Measurements from ENCODE around the gene HSD17B3.
"Not testable (repeated sequence)": the region's sequence is repeated elsewhere in the genome, so short reads cannot be mapped to it uniquely, and the experiment has no call there.

HSD17B3 gene

DNA sequence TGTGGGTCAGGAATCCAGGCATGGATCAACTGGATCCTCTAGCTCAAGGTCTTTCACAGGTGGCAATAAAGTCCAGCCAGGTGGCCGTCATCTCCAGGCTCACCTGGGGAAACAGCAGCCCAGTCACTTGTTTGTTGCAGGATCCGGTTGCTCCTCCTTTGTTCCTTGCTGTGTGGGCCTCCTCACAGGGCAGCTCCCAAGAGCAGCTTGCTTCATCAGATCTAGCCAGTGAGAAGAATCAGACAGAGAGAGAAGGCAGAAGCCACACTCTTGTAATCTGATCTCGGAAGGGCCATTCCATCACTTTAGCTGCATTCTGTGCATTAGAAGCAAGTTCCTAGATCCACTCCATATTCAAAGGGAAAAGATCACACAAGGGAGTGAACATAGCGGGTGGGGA lies 3.2 kb upstream of the HSD17B3 start:
- no peak for DNase-seq

DNA sequence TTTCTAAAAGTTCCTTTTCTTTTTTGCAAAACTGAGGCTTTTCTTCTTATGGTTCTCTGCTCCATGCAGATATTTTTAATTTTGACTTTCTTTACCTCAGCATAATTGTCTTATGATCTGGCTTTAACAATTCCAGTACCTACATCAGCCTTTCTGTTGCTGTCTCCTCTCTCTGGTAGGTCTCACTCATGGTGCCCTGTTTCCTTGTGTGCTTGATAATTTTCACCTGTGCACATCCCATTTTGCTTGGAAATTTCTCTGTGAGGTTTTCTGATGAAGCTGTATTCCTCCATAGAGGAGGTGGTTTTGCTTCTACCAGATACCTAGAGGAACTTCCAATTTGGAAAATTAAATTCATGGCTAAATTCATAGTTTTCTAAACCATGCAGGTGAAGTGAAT lies 2.3 kb upstream of the HSD17B3 start:
- no peak for DNase-seq

DNA sequence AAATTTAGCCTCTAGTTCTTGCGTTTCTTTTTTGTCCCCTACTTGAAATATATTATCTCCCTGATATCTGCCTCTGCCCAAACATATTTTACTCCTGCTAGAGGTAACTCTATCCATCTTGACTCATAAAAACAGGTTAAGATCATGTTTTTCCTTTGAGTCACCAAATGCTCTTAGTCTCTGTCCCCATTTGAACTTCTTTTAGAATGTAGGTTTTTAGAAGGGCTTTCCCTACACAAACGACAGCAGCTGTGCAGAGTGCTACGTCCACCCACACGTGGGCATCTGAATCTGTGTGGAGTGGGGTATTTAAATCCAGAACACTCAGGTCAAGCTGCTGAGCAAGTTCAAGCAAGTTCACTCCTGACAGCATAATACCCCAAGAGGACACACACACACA lies 2.2 kb downstream of the HSD17B3 start:
- DNase-seq, result no peak

DNA sequence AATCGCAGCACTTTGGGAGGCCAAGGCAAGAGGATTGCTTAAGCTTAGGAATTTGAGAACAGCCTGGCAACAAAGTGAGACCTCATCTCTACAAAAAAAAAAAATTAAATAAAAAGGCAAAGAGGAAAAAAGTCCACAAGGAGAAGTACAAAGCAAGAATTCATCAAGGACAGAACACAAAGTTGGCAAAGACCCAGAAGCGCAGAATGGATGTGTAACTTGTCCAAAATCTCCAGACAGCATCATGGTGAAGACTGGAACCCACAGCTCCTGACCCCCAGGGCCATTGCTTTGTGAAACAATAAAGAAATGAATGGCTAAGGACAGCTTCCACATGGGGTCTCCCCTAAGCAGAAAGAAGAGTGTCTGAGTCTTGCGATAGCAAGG lies 7.8 kb downstream of the HSD17B3 start:
- DNase-seq, result no peak

DNA sequence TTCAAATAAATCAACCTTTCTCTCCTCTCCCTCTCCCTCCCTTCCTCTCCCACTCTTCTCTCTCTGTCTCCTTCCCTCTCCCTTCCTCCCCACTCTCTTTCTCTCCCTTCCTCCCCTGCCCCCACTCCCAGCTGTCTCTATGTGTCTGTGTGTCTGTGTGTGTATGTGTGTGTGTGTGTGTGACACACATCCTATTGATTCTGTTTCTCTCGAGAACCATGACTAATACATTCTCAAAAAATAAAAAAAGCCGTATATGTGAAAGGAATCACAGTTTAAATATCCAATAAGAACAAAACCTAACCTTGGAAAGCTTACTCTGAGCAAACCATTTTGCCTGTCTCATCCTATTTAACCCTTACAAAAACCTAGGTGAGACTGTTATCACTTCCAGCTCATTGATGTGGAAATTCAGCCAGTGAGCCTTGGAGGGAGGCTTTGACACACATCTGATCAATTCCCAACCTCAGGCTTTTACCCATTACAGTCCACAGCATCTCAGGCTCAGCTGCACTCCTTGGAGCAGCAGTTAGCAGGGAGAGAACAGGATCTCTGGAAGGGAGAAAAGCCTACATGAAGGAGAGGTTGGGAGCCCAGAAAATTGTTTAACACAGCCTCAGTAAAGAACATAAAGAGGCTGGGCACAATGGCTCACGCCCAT lies 8.3 kb downstream of the HSD17B3 start:
- no peak for DNase-seq

DNA sequence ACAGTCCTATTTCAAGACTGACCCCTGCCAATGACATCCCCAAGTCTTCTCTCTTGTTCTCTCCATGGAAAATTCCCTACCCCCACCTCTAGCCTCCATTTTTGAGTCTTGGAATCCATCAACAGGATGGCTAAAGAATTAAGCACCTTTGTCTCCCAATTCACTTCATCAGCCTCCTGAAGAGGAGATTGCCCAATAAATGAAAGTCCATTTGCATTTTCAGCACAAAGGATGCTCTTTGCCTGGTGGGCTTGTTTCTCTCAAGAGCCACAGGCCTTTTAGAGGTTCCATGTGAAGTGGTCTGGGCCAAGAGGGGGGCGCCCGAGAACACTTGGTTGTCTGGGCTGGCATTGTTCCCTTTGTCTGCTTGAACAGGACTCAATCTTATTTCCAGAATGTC lies 12.6 kb downstream of the HSD17B3 start:
- DNase-seq, result no peak

DNA sequence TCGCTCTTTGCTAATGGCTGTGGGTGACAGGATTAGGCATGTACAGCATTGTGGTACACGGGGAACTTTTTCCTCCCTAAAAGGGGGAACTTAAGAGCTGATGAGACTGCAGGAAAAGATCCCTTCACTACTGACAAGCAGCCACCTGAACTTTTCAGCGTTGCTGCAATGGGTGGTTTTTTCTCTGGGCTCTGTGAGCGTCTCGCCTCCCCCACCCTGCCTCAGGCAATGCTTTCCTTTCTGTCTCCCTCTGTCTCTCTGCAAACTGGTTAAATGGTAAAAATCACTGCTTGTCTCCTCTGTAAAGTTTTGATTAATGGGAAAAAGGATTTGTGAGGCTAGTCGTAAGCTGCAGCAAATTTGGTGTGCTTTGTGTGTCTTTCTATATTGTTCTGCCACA lies 20.3 kb downstream of the HSD17B3 start:
- no peak for DNase-seq

DNA sequence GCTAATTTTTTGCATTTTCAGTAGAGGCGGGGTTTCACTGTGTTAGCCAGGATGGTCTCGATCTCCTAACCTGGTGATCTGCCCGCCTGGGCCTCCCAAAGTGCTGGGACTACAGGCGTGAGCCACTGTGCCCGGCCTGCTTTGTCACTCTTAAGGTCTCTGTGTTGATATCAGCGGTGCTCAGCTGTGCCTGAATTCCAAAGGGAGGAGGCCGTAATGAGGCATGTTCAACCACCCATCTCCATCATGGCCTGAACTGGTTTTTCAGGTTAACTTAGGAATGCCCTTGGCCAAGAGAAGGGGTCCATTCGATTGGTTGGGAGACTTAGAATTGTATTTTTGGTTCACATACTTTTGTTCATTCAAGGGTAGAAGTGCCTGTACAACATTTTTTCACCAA lies 22.0 kb downstream of the HSD17B3 start:
- no peak for DNase-seq

DNA sequence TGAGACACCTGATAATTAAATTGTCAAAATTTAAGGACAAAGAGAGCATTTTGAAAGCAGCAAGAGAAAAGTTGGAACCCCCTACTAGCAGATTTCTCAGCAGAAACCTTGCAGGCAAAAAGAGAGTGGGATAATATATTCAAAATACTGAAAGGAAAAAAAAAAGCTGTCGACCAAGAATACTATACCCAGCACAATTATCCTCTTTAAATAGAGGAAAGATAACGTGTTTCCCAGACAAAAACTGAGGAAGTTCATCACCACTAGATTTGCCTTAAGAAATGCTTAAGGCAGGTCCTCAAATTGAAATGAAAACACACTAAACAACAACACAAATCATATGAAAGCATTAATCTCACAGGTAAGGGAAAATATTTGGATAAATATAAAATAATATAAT lies 27.0 kb downstream of the HSD17B3 start:
- no peak for DNase-seq

DNA sequence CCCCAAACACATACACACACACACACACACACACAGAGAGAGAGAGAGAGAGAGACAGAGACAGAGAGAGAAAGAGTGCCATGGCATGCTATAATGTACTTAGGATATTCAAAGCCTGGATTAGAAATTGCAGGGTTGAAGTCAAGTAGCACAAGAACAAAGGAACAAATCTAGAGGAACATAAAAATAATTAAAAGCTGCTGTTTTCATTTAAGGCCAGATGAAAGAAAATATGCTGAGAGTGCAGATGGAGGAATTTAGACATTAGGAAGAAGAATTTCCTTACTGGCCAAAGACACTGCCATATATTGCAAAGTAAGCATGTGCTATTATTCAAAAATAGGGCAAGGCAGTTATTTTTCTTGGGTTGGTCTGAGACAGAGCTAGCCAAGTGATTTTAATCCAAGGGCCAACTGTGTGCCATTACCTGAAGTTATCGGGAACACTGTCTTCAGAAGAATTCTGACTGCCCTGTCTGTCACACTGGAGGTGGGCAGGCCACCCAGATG lies 31.7 kb downstream of the HSD17B3 start:
- no peak for DNase-seq

DNA sequence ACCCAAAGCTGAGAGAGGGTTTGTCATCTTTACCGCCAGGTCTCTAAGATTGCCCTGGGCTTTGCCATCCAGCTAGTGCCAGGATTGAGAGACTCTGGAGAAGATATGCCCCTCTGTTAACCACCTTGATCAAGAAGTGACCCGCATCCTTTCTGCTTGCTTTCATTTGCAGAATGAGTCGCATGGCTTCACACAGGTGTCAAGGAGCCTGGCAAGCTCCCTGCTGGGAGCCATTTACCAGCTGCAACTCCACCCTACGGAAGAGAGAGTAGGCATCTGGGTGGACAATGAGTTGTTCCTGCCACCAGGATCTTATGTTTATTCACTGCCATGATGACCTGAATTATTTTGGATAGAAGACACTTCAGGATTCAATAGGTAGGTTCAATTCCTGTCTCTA lies 43.0 kb downstream of the HSD17B3 start:
- DNase-seq, result no peak

DNA sequence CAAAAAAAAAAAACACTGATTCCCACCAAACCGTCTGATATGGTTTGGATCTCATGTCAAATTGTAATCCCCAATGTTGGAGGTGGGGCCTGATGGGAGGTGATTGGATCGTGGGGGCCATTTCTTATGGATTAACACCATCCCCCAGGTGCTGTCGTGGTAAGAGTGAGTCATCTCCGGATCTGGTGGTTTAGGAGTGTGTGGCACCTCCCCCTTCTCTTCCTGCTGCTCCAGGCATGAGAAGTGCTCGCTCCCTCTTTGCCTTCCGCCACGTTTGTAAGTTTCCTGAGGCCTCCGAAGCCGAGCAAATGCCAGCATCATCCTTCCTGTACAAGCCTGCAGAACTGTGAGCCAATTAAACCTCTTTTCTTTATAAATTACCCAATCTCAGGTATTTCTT lies 45.2 kb downstream of the HSD17B3 start:
- DNase-seq, result no peak

DNA sequence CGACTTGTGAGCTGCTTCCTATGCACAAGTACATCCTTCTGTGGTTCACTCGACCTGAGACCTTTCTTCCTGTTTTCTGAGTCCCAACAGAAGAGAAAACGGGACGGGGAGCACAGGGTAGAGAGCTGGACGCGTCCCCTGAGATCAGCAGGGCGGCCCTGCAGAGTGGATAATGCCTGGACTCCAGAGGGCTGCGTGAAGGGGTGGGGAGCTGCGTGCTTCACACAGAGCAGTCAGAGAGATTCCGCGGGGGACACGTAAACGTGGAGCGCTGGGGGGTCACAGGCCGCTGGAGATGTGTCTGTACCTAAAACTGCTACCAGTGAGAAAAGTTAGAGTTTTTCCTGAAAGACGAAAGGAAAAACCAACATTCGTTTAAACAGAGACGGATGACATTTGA lies 46.3 kb downstream of the HSD17B3 start:
- DNase-seq, result no peak

DNA sequence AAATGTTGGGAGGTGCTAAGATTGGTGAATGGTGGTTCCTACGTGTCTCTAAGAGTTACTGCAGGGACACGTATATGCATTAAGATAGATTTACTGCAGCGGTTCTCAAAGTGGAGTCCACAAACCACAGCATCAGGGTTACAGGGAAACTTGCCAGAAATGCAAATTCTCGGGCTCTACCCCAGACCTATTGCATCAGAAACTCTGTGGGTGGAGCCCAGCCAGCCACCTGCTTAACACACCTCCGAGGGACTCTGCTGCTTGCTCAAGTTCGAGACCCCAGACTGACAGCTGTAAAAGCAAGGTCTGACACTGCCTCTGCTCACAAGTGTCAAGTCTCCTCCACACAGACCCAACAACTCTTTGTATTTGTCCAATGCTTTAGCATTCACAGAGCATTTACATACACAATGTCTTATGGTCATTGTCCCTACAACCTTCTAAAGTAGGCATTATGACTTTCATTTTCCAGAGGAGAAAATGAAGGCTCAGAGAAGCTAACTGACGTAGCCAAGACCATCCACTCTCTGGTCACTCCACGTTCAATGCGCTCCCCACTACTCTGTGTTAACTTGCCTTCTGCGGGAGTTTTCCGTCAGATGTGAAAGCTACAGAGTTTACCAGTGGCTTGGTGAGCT lies 48.8 kb downstream of the HSD17B3 start:
- DNase-seq, result no peak

DNA sequence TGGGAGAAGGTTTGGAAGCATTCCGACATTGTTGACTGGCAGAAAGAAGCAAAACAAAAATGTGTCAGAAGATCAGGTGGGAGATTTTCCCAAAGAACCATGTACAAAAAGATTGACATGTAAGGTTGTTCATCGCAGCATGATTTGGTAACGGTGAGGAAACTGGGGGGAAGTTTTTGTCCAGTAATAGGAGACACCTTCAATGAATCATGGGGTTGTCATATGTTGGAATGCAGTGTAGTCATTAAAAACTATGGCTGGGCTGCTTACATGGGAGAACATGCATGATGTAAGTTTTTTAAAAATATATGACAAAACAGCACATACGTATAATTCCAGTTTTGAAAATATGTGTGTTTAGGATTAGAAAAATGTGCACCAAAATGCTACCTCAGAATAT lies 50.5 kb downstream of the HSD17B3 start:
- no peak for DNase-seq

DNA sequence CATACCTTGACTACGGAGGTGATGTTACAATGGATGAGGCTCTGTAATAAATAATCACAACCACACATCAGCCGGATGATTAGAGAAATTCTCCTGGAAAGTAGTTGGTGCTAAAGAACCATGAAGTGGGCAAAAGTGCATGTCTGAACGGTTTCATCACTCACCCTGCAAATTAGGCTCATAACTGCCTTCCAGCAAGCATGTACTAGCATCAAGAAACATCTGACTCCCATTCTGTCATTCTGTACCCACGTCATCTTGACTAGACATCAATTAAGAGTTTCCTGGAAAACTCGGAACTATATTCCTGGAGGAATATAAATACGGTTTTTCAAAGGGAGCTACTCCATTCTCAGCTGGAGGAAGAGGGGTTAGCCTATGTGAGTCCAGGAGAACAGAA lies 52.2 kb downstream of the HSD17B3 start:
- DNase-seq, result no peak

DNA sequence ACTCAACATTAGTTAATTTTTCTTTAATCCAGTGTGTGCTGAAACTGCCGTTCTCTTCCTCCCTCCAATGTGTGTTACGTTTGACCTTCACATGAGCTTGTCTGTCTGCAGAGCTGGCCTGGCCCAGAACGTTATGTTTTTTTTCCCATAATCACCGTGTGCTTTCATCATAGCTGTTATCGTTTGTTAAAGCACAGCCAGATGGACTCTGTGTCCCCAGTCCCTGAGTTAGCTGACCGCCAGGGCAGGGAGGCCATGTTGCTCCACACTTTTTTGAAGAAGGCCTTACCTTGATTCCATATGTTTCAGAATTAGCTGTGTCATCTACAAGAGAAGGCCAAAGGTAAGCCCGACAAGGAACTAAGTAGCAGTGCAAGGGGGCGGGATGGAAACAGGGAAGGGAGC lies 55.7 kb downstream of the HSD17B3 start:
- DNase-seq, result no peak

DNA sequence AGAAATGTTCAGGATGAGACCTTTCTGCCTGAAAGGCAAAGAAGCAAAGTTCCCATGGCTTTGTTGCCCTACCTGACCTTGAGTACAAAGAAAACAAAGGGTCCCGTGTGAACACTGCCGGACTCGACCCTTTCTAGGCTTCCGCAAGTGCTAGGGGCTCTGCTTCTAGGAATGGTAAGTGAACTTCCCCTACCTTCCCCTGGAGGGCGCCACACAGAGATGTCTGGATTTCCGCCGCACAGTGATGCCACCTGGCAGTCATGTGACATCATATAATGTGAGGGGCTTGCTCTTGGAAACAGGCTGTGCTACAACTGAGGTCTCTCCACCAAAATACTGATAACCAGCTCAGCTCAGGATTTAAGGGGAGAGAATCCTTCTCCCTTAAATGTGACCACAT lies 56.6 kb downstream of the HSD17B3 start:
- DNase-seq, result no peak

DNA sequence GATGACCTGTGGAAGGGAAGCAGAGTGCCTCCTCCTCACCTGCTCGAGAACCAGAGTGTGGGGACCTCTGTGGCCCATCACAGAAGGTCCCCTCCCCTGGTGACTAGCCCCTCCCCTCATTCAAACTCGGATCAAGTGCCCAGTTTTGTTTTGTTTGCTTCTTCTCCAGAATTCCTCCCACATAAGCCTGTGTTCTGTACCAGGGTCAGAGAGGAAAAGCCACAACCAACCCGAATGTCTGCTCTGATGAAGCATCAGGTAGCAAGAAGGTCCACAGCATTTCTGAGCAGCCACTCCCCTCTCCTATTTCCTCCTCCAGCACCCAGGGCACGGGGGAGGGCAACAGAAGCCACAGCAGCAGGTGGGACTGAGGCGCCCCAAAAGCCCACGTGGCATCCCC lies 58.2 kb downstream of the HSD17B3 start:
- DNase-seq, result no peak

DNA sequence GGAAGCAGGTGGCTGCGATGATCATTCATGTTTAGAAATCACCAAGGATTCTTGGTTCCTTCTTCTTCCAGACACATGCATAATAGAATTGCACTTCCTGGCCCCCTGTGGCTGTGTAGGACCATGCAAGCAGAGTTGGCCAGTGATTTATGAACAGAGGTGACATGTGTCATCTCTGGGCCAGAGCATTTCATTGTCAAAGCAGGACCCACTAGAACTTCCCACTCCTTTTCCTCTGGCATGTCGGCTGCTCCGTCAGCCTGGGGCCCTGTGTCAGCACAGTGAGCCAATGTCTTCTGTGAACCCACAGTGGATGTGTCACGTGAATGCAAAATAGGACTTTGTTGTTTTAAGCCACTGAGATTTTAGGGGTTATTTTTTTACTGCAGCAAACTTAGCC lies 59.2 kb downstream of the HSD17B3 start:
- no peak for DNase-seq

DNA sequence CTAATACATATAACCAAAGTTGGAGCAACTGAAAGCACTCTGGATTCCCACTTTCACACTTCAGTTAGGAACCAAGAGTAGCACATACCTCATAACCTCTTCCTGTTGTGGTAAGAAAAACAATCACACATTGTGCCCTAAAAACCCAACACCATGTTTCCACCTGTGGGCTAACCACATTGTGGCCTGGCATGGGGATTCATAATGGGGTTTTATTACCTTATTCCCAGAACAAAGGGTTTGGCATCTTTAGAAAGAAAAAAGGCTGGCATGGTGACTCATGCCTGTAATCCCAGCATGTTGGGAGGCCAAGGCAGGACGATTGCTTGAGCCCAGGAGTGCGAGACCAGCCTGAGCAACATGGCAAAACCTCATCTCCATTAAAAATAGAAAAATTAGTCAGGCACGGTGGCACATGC lies 60.6 kb downstream of the HSD17B3 start:
- no peak for DNase-seq

DNA sequence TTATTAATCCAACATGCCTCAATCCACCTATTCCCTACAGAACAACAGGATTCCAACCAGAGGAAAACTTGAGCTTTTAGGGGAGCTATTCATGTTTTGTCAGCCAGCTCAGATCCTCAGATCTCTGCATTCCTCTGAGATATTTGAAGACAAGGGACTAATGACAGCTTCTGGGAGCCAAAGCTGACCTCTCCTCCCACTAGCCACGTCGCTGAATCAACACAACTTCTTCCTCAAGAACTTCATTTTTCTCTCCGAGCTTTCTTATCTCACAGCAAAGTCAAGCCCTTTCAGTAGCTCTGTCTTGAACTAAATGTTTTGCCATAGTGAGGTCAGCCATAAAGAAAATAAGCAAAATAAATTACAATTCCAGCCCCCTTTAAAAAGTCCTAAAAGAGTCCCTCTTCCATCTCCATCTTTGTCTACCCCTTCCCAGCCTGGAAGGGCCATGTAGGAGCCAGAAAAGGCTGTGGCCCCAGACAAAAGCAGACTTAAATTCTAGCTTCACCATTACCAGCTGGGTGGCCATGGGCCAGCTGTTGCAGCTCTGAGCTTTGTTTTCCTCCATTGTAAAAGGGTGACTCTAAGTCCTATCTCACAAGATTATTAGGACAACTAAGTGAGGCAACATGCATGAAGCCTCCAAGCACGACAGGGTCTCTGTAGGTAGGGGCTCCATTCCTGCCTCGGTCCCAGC lies 65.0 kb downstream of the HSD17B3 start:
- no peak for DNase-seq

DNA sequence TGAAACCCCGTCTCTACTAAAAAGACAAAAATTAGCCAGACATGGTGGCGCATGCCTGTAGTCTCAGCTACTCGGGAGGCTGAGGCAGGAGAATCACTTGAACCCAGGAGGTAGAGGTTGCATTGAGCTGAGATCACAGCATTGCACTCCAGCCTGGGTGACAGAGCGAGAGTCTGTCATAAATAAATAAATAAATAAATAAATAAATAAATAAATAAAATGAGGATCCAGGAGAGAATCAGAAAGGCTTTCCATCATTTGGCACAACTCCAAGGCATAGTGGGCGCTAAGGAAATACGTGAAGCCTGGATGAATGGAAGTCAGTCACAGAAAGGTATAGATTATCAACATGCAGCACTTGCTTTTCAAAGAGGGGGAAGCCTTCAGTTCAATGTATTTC lies 65.6 kb downstream of the HSD17B3 start:
- DNase-seq, result not testable (repeated sequence)

DNA sequence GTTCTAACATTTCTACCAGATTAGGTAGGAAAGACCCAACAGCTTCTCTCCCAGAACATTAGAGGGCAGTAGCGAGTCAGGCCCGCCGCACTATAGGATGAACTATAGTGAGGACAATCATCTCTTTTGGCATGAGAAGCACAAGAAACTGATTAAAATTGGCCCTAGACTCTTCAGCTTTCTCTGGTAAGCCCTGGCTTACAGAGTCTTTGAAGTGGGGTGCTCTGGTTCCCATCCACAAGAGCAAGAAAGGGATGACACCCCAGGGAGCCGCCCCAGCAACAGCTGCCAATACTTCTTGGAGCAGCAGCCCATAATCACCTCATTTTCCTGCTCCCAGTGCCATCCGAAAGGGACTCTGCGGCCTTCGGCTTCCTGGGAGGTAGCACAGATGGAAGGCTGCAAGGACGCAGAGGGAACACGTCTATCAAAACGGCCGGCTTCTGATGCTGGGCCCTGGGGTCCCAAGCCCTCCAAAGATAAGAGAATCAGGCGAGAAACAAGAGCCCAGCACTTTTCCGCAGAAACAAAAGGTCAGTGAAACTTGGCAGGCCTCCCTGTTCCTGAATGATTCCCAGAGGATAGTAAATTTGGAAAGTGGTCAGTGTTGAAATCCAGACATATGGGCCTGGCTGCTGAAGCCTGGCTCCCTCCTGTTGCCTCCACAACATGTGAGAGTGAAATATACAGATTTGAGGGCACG lies 69.3 kb downstream of the HSD17B3 start:
- no peak for DNase-seq

All from NCI-H1436 treated with DMSO at 0.1 percent for 48 hours (cell line).